ENCODE data around the gene CGB7. TPM values are rescaled to one million over a fixed set of nuclear protein-coding genes. Genes with fewer than 3 reads are reported as not detected.

The CGB7 gene
- total and polyA plus RNA-seq, 9 of the 15 experiments (the other 6 are each of a cell fraction or from before 2014, with no cell fraction given) = not detected

DNA sequence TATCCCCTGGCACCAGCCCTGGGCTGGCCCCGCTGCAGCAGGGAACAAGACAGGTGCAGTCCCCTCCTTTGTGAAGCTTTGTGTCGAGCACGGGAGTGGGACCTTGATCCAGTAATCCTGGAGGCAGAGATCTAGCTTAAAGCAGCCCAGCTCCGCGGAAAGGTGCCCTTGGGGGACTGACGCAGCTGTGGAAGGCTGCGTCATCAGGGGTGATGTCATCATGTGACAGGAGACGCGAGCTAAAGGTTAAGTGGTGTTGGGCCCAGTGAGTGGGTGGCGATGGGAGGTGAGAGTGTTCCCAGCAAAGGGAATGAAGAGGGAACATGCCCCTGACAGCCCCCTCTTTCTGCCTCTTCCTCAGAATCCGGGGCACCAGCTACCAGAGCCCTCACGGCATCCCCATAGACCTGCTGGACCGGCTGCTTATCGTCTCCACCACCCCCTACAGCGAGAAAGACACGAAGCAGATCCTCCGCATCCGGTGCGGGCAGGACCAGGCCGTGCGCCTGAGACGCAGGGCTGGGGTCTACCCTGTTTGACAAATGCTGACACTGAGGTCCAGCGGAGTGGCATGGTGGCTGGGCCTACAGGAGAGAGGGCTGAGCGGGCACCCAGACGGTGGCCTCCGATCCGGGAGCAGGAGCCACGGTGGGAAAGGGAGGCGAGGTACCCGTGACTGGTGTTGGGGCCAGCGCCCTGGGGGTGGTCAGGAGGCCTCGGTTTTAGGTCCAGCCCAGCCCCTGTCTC lies 43.3 kb downstream of the CGB7 start (continued):
- TF ChIP-seq HEY1 (CRISPR knock-in tag; IDR thresholded peaks at IDR 0.05; ENCODE audit: borderline replicate concordance) = no peak
- TF ChIP-seq PHTF2 (CRISPR knock-in tag; IDR thresholded peaks at IDR 0.05) = no peak
- TF ChIP-seq HNRNPLL (IDR thresholded peaks at IDR 0.05; ENCODE audit: low read depth, low read length, poor library complexity, severe bottlenecking) = no peak
- no peak for TF ChIP-seq ZC3H4 (CRISPR knock-in tag; IDR thresholded peaks at IDR 0.05; ENCODE audit: borderline replicate concordance)
- TF ChIP-seq FOXJ2 (tag; IDR thresholded peaks at IDR 0.05) = no peak
- no peak for TF ChIP-seq DMBX1 (CRISPR knock-in tag; IDR thresholded peaks at IDR 0.05; ENCODE audit: borderline replicate concordance)
- no peak for TF ChIP-seq ZNF551 (CRISPR knock-in tag; IDR thresholded peaks at IDR 0.05)
- TF ChIP-seq SMARCE1 (IDR thresholded peaks at IDR 0.05) = no peak
- TF ChIP-seq RB1 (IDR thresholded peaks at IDR 0.05; ENCODE audit: low read depth) = no peak
- no peak for TF ChIP-seq MLLT1 (IDR thresholded peaks at IDR 0.05)
- TF ChIP-seq EP300 (IDR thresholded peaks at IDR 0.05; ENCODE audit: low read length) = no peak
- TF ChIP-seq, protein P1, sequence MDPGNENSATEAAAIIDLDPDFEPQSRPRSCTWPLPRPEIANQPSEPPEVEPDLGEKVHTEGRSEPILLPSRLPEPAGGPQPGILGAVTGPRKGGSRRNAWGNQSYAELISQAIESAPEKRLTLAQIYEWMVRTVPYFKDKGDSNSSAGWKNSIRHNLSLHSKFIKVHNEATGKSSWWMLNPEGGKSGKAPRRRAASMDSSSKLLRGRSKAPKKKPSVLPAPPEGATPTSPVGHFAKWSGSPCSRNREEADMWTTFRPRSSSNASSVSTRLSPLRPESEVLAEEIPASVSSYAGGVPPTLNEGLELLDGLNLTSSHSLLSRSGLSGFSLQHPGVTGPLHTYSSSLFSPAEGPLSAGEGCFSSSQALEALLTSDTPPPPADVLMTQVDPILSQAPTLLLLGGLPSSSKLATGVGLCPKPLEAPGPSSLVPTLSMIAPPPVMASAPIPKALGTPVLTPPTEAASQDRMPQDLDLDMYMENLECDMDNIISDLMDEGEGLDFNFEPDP (CRISPR knock-in tag; IDR thresholded peaks at IDR 0.05) = no peak
- TF ChIP-seq TBL1XR1 (IDR thresholded peaks at IDR 0.05; ENCODE audit: low read length in 2 of 2) = no peak
- TF ChIP-seq HDAC6 (IDR thresholded peaks at IDR 0.05; ENCODE audit: low read depth, low read length) = no peak
- no peak for TF ChIP-seq POLR2AphosphoS2 (IDR thresholded peaks at IDR 0.05; ENCODE audit: low read length)
- TF ChIP-seq BACH1 (tag; IDR thresholded peaks at IDR 0.05) = no peak
- TF ChIP-seq, protein P2, sequence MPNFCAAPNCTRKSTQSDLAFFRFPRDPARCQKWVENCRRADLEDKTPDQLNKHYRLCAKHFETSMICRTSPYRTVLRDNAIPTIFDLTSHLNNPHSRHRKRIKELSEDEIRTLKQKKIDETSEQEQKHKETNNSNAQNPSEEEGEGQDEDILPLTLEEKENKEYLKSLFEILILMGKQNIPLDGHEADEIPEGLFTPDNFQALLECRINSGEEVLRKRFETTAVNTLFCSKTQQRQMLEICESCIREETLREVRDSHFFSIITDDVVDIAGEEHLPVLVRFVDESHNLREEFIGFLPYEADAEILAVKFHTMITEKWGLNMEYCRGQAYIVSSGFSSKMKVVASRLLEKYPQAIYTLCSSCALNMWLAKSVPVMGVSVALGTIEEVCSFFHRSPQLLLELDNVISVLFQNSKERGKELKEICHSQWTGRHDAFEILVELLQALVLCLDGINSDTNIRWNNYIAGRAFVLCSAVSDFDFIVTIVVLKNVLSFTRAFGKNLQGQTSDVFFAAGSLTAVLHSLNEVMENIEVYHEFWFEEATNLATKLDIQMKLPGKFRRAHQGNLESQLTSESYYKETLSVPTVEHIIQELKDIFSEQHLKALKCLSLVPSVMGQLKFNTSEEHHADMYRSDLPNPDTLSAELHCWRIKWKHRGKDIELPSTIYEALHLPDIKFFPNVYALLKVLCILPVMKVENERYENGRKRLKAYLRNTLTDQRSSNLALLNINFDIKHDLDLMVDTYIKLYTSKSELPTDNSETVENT (CRISPR knock-in tag; IDR thresholded peaks at IDR 0.05) = no peak
- TF ChIP-seq CREB5 (CRISPR knock-in tag; IDR thresholded peaks at IDR 0.05) = no peak
- no peak for TF ChIP-seq ZNF3 (CRISPR knock-in tag; IDR thresholded peaks at IDR 0.05)
- no peak for TF ChIP-seq HNRNPK (IDR thresholded peaks at IDR 0.05; ENCODE audit: low read depth, low read length, poor library complexity, severe bottlenecking)
- no peak for TF ChIP-seq TEAD2 (tag; IDR thresholded peaks at IDR 0.05)
